B cell (primary cell): ENCODE results near the gene USP20.

Source experiments
- CTCF ChIP-seq: fragments of 200-600 bp; IDR thresholded peaks from one replicate; pipeline ENCODE4 v1.8.0; 2022; ENCODE audit warnings: antibody characterized with exemption, mild to moderate bottlenecking
- EZH2 ChIP-seq: IDR thresholded peaks from 2 replicates; pipeline ENCODE4 v1.6.1; 2012; ENCODE audit warnings: borderline replicate concordance, low read depth, mild to moderate bottlenecking, moderate library complexity, low read length; ENCODE audit not compliant: insufficient read depth, poor library complexity, severe bottlenecking

GRCh38 chr9:129868872-129869486 is 33.7 kb downstream of the USP20 start:
- TF ChIP-seq CTCF = no peak
- TF ChIP-seq EZH2 = no peak
